Kasumi-1 (cell line): Measurements from ENCODE around the gene R3HDM1.
"Not testable (repeated sequence)": the region's sequence is repeated elsewhere in the genome, so short reads cannot be mapped to it uniquely, and the experiment has no call there.

ENCODE experiments used
- DNase-seq, 2 experiments: peaks; one replicate each; lab custom pipeline; 2025; lab: John Stamatoyannopoulos, UW

R3HDM1 gene

GRCh38 chr2:135531231-135532197 is at the start of gene R3HDM1:
Gene R3HDM1 (plus strand): TSS chr2:135531484. CDS start chr2:135604846, 73,362 bp downstream.
- peak; percentile 100 for DNase-seq

DNA sequence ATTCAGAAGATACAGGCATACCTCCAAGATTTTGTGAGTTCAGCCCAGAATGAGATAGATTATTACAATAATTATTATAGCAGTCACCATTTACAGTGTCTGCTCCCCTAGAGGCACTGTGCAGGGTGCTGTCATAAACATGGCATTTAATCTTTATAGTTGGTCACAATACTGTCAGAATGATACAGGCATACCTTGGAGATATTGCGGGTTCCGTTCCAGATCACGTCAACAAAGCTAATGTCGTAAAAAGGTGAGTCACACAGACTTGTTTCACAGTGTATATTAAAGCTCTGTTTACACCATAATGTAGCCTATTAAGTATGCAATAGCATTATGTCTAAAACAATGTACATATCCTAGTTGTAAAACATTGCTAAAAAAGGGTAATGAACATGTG is 45.8 kb upstream of the R3HDM1 start:
- DNase-seq = no peak

DNA sequence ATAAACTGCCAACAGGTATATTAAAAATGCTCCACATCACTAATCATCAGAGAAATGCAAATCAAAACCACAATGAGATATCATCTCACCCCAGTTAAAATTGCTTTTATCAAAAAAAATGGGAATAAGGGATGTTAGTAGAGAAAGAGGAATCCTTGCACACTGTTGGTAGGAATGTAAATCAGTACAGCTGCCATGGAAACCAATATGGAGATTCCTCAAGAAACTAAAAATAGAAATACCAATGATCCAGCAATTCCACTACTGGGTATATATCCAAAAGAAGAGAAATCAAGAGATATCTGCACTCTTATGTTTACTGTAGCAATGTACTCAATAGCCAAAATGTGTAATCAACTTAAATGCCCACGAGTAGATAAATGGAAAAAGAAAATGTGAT is 40.9 kb upstream of the R3HDM1 start:
- no peak for DNase-seq

DNA sequence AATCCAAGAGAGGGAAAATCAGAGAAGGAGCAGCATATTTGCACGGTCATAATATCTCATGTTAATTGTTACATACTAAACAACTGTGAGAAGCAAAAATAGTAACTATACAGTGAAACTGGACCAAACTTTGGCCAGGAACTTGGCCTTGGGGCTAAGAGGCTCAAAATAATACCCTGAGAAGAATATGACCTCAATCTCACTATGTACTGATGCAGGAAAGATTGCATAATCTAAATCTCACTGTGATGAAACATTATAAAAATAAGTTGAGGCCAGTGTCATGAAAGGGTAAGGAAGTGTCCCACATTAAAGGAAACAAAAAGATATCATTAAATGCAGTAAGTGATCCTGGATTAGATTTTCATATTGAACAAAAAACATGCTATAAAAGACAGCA is 36.8 kb upstream of the R3HDM1 start:
- no peak for DNase-seq

DNA sequence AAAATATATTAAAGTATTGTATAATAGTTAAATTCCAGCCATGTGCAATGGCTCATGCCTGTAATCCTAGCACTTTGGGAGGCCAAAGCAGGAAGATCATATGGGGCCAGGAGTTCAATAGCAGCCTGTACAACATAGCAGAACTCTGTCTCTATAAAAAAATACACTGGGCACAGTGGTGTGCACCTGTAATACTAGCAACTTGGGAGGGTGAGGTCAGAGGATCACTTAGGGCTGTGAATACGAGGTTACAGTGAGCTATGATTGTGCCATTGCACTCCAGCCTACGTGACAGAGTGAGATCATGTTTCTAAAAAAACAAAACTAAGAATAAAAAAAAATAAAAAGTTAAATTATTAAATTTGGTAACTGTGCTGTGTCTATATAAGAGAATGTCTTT is 36.4 kb upstream of the R3HDM1 start:
- no peak for DNase-seq

- DNase-seq = not testable (repeated sequence)
These were observed 32.7 kb upstream of the R3HDM1 start for GRCh38 chr2:135498588-135498987.

GRCh38 chr2:135504811-135505210 is 26.5 kb upstream of the R3HDM1 start:
- no peak for DNase-seq

DNA sequence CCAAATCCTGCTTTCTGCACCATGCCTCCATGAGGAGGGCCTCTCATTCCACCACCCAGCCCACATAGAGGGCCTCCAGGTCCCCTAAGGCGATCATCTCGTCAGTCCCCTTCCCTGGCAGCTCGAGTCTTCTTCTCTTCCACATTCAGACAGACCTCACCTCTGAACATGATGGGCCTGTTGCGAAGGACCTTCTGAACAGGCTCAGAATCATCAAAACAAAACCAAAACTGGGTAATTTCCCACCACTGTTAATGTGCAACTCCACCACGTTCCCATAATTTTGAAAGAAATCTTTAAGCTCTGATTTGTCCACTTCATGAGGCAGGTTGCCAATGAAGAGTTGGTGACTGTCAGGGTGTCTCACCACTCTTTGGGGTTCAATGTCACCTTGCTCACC is 20.7 kb upstream of the R3HDM1 start:
- DNase-seq = no peak

- DNase-seq = no peak
These were observed 19.2 kb upstream of the R3HDM1 start for GRCh38 chr2:135512099-135512498.

GRCh38 chr2:135525786-135526185 is 5.5 kb upstream of the R3HDM1 start:
- no peak for DNase-seq

- DNase-seq = no peak
These were observed 3.3 kb upstream of the R3HDM1 start for GRCh38 chr2:135528006-135528405.

DNA sequence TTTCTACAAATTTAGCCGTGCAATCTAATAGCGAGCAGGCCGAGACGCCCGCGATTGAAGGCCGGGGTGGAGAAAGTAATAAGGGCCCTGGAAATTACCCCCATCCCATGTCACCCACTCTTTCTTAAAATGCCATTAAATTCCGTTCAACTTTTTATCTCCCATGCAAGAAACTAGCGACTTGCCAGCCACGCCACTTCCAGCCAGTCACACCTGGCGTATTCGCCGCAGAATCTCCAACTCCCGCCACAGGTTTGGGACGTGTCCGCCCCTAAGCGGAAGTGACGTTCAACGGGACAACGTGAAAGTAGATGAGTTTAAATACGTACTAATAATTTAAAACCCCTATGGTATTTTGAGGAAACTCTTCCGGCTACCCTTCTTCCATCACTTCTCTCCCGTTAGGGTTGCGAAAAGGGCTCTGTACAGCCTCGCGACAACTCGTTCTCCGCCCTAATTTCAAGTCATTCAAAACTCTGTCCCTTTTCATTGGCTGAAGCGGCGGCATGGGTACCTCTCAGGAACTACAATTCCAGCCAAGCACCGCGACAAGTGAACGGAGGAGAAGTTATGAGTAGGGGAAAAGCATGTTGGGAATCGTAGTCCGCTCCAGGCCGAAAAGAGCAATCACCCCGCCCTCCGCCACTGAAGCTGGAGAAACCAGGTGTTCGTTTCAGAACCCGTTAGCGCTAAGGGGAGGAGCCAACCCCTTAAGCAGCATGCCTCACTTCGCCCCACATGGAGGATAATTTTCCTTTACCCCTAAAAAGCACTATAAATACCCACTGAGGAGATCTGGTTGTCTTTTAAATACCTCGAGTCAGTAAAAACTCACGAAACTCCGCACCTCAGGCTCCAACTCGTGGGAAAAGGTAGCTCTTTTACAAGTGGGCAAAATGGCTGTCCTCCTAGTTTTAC is 712 bp upstream of the R3HDM1 start, which contains the start of gene ZRANB3:
TSS of gene ZRANB3 (minus strand) at position 906 of the 918 bp plus-strand sequence.
- peak; percentile 100 for DNase-seq

DNA sequence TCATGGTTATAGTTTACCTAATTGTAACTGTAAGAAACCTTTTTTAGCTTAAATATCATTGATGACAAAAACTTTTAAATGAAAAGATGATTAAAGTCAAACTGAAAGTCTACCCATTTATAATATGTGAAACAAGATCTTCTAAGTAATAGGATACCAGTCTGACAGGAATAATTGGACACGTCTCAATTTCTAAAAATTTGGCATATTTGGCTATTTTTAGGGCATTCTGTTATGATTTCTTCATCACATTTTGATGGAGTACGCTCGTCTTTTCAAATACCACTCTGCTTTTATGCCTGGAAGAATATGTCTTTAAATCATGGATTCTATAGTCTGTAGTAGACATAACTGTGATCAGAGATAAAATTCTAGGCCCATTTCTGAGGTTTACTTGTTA is 1.3 kb downstream of the R3HDM1 start:
- DNase-seq = no peak

- DNase-seq = not testable (repeated sequence)
These were observed 2.3 kb downstream of the R3HDM1 start for GRCh38 chr2:135533545-135533944.

DNA sequence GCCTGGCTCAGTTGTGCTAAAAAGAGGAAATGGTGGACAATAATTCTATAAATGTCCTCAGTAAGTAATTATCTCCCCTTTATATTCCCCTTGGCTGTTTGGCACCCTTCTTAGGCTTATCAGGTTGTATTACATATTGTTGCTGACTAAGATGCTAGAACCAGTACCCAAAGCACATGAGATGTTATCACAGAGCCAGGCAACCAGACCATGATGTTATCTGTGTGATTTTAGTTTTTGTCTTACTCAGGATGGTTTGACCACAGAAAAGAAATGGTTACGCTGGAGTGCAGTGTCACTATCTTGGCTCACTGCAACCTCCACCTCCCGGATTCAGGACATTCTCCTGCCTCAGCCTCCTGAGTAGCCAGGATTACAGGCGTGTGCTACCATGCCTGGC is 15.2 kb downstream of the R3HDM1 start:
- no peak for DNase-seq

DNA sequence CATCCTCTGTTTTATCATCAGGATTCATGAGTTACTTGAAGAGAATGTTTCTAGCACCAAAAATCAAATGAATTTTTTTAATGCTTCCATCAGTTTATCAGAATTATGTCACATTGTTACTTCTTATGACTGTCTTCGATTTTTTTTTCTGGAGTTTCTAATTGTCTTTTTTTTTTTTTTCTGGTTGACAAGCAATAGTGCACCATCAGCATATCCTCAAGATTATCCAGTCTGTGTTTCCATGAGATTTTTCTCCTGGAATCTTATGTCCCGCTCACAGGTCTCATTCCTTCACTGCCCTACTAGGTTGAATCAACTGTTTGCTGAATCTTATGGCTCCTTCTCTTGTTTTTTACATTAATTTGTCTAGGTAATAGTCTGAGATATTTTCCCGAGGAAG is 16.0 kb downstream of the R3HDM1 start:
- no peak for DNase-seq

- no peak for DNase-seq
These were observed 20.1 kb downstream of the R3HDM1 start for GRCh38 chr2:135551356-135551755.

GRCh38 chr2:135552887-135553286 is 21.6 kb downstream of the R3HDM1 start:
- no peak for DNase-seq

DNA sequence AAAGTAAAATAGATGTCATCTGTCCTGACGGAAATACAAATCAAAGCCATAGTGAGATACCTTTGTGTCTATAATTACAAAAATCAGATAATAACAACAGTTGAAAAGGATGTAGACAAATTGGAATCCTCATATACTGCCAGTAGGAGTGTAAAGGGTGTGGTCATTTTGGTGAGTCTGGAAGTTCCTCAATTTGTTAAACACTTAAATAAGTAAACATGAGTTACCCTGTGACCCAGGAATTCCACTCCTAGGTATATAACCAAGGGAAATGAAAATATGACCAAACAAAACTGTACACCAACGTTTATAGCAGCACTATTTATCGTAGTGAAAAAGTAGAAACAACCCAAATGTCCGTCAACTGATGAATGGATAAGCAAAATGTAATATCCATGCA is 24.0 kb downstream of the R3HDM1 start:
- no peak for DNase-seq

- no peak for DNase-seq
These were observed 26.2 kb downstream of the R3HDM1 start for GRCh38 chr2:135557530-135557929.

GRCh38 chr2:135561925-135562324 is 30.6 kb downstream of the R3HDM1 start:
- no peak for DNase-seq

- DNase-seq = peak in 1 of 2 experiments; percentile 34
These were observed 32.5 kb downstream of the R3HDM1 start for GRCh38 chr2:135563793-135564192.

- DNase-seq = no peak
These were observed 39.6 kb downstream of the R3HDM1 start for GRCh38 chr2:135570884-135571283.
